Measurements from ENCODE around the gene ARHGAP26. TPM values are rescaled to one million over a fixed set of nuclear protein-coding genes. Genes with fewer than 3 reads are reported as not detected.

The ARHGAP26 gene
- total RNA-seq, 3 donors from 2014 or later, result 9.1 to 11.7 (median 9.7) TPM

GRCh38 chr5:143213231-143213850 lies 443.2 kb downstream of the ARHGAP26 start:
- Mint-ChIP-seq H3K36me3 (ENCODE audit: insufficient read depth) (peaks cover 21% of the 10 kb centered on the region), H3K4me1 (ENCODE audit: low read depth) (peaks cover 27% of the 10 kb centered on the region), H3K9me3 (no peaks in the 10 kb centered on the region), H3K4me3 (peak overlapping the region; percentile 5), H3K27me3 (ENCODE audit: low read depth) (no peaks in the 10 kb centered on the region)
- no peak for DNase-seq
- ATAC-seq, result no peak

- Mint-ChIP-seq H3K4me1 (ENCODE audit: low read depth) (peaks cover 28% of the 10 kb centered on the region), H3K36me3 (ENCODE audit: insufficient read depth) (peaks cover 21% of the 10 kb centered on the region), H3K4me3 (peak overlapping the region; percentile 5), H3K9me3 (no peaks in the 10 kb centered on the region), H3K27me3 (ENCODE audit: low read depth) (no peaks in the 10 kb centered on the region)
- ATAC-seq (peak; percentile 61 to 78), DNase-seq (no peak)
These were observed 443.7 kb downstream of the ARHGAP26 start for GRCh38 chr5:143213851-143214363.

- Mint-ChIP-seq H3K4me1 (ENCODE audit: low read depth) (peaks cover 28% of the 10 kb centered on the region), H3K27me3 (ENCODE audit: low read depth) (no peaks in the 10 kb centered on the region), H3K36me3 (ENCODE audit: insufficient read depth) (peaks cover 21% of the 10 kb centered on the region), H3K9me3 (no peaks in the 10 kb centered on the region), H3K4me3 (no peak overlapping the region)
- DNase-seq (no peak), ATAC-seq (no peak)
These were observed 444.3 kb downstream of the ARHGAP26 start for GRCh38 chr5:143214458-143214857.

DNA sequence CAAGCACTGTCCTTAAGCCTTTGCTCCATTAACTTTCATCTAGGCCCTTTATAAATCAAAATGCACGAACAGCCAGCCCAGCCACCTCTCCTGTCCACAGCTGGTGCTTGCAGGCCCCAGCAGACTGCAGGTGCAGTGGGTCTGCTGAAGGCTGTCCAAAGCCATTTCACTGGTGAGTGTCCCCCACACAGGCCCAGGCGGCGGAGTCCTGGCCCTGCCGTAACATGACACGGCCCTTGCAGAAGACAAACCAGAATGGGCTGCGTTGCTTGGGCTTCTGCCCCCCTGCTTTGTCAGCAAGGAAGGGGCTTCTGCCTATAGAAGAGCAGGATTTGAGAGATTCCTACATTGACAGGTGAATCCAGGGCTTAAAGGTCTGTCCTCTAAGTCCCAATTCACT lies 444.7 kb downstream of the ARHGAP26 start:
- Mint-ChIP-seq H3K36me3 (ENCODE audit: insufficient read depth) (peaks cover 21% of the 10 kb centered on the region), H3K9me3 (no peaks in the 10 kb centered on the region), H3K4me3 (no peak overlapping the region), H3K4me1 (ENCODE audit: low read depth) (peaks cover 28% of the 10 kb centered on the region), H3K27me3 (ENCODE audit: low read depth) (no peaks in the 10 kb centered on the region)
- no peak for DNase-seq
- no peak for ATAC-seq

DNA sequence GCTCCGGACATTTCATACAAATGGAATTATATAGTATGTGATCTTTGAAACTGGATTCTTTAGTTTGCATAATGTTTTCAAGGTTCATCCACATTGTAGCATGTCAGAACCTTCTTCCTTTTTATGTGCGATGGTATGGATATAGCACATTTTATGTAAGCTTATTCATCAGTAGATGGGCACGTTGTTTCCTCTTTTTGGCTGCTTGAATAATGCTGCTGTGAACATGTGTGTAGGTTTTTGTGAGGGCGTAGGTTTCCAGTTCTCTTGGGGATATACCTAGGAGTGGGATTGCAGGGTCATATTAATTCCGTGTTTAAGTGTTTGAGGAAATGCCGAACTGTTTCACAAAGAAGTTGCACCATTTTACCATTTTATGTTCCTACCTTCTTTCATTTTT lies 445.5 kb downstream of the ARHGAP26 start:
- ATAC-seq (no peak), DNase-seq (no peak)
- Mint-ChIP-seq H3K36me3 (ENCODE audit: insufficient read depth) (peaks cover 21% of the 10 kb centered on the region), H3K4me1 (ENCODE audit: low read depth) (peaks cover 34% of the 10 kb centered on the region), H3K9me3 (no peaks in the 10 kb centered on the region), H3K27me3 (ENCODE audit: low read depth) (no peaks in the 10 kb centered on the region), H3K4me3 (no peak overlapping the region)

GRCh38 chr5:143216211-143216610 lies 446.0 kb downstream of the ARHGAP26 start:
- ATAC-seq, result no peak
- no peak for DNase-seq
- peaks cover 39% of the 10 kb centered on the region for H3K4me1 Mint-ChIP-seq (ENCODE audit: low read depth)

DNA sequence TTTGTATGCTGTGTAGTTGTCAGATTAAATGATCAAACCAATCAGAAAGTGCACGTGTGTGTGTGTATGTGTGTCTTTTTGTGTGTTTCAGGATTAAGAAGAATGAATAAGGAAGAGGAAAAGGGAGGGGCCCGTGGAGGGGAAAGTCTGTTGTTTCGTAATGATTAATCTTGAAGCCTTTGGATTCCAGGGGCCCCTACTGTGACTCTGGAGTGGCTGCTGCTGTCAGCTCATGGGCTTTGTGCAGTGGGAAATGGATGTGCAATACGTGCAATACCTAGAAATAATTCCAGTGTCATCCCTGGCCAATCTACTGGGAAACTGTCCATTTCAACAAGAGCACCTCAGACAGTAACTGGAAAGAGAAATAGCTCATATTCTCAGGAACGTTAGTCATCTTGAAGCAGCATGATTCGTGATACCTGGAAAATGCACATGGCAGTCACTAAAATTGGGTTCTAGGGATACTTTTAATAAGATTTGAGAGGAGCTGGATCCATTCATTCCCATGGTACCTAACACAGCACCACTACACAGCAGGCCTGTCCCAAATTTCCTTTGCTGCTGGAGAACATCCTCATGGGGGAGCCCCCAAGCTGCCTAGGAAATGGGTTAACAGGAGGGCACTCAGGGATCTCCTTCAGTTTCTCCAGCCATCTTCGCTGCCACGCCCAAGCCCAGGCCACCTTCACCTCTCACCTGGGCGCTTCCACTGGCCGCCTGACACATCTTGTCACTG lies 447.1 kb downstream of the ARHGAP26 start:
- no peak for ATAC-seq
- H3K4me1 Mint-ChIP-seq (ENCODE audit: low read depth), result peaks cover 49% of the 10 kb centered on the region
- no peaks in the 10 kb centered on the region for H3K9me3 Mint-ChIP-seq
- H3K4me3 Mint-ChIP-seq, result no peak overlapping the region
- peaks cover 21% of the 10 kb centered on the region for H3K36me3 Mint-ChIP-seq (ENCODE audit: insufficient read depth)
- DNase-seq, result no peak
- no peaks in the 10 kb centered on the region for H3K27me3 Mint-ChIP-seq (ENCODE audit: low read depth)

More at GRCh38 chr5:143216211-143216610, 446.0 kb downstream of the ARHGAP26 start:
- no peaks in the 10 kb centered on the region for H3K27me3 Mint-ChIP-seq (ENCODE audit: low read depth)
- H3K9me3 Mint-ChIP-seq, result no peaks in the 10 kb centered on the region
- no peak overlapping the region for H3K4me3 Mint-ChIP-seq
- H3K36me3 Mint-ChIP-seq (ENCODE audit: insufficient read depth), result peaks cover 21% of the 10 kb centered on the region

GRCh38 chr5:143217804-143218160 lies 447.6 kb downstream of the ARHGAP26 start:
- Mint-ChIP-seq H3K9me3 (no peaks in the 10 kb centered on the region), H3K4me3 (no peak overlapping the region), H3K27me3 (ENCODE audit: low read depth) (no peaks in the 10 kb centered on the region), H3K36me3 (ENCODE audit: insufficient read depth) (peaks cover 21% of the 10 kb centered on the region), H3K4me1 (ENCODE audit: low read depth) (peaks cover 55% of the 10 kb centered on the region)
- ATAC-seq (peak in 1 of 2 donors; percentile 29), DNase-seq (no peak)

DNA sequence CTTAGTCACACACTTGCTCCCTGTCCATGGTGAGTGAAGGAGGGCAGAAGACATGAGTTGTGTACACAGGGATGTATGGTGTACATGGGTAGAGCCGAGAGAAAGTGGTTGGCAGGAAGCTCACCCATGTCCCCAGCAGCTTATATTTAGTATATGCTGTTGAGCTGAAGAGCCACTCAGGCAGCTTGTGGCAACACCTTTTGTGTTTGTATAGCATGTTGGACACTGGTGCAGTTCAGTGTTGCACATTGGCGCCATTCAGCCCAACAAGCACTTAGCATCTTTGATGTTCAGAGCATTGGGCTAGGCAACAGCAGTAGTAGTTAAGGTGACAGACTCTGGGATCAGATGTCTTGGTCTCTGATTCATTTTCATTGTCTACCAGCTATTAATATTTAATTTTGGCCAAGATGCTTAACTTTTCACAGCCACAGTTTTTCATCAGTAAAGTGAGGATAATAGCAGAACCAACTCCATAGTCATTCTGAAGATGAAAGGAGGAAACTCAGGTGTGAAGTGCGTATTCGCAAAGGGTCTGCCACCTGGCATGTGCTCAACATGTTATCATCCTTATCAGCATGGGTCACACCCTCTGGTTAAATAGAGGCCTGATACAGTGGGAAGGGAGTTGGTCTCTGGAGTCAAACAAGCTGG lies 448.5 kb downstream of the ARHGAP26 start:
- no peak for ATAC-seq
- Mint-ChIP-seq H3K4me1 (ENCODE audit: low read depth) (peaks cover 60% of the 10 kb centered on the region), H3K27me3 (ENCODE audit: low read depth) (no peaks in the 10 kb centered on the region), H3K36me3 (ENCODE audit: insufficient read depth) (peaks cover 25% of the 10 kb centered on the region), H3K9me3 (no peaks in the 10 kb centered on the region), H3K4me3 (no peak overlapping the region)
- no peak for DNase-seq

DNA sequence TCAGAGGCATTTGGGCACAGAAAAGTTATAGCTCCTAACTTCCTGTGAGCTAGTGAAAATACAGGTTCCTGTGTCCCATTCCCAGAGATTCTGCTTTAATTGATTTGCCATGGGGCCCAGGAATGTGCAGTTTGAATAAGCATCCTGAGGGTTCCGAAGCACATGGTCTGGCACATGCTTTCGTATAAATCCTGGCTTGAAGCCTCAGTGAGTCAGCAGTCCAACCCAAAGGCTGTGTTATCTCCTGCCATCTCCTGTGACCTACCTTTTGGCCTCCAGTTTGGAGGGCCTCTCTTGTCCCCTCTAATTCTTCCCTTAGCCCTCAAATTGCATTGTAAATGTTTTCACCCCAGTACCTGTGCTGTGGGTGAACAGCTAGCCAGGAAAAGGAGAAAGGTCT lies 449.5 kb downstream of the ARHGAP26 start:
- H3K36me3 Mint-ChIP-seq (ENCODE audit: insufficient read depth), result peaks cover 22% of the 10 kb centered on the region
- peaks cover 60% of the 10 kb centered on the region for H3K4me1 Mint-ChIP-seq (ENCODE audit: low read depth)
- H3K9me3 Mint-ChIP-seq, result no peaks in the 10 kb centered on the region
- DNase-seq (no peak), ATAC-seq (no peak)
- H3K4me3 Mint-ChIP-seq, result no peak overlapping the region
- H3K27me3 Mint-ChIP-seq (ENCODE audit: low read depth), result no peaks in the 10 kb centered on the region

GRCh38 chr5:143220748-143221251 lies 450.6 kb downstream of the ARHGAP26 start:
- peak overlapping the region; percentile 22 for H3K4me3 Mint-ChIP-seq
- ATAC-seq (no peak), DNase-seq (no peak)
- H3K36me3 Mint-ChIP-seq (ENCODE audit: insufficient read depth), result peaks cover 19% of the 10 kb centered on the region
- H3K4me1 Mint-ChIP-seq (ENCODE audit: low read depth), result peaks cover 60% of the 10 kb centered on the region
- H3K27me3 Mint-ChIP-seq (ENCODE audit: low read depth), result no peaks in the 10 kb centered on the region
- no peaks in the 10 kb centered on the region for H3K9me3 Mint-ChIP-seq

DNA sequence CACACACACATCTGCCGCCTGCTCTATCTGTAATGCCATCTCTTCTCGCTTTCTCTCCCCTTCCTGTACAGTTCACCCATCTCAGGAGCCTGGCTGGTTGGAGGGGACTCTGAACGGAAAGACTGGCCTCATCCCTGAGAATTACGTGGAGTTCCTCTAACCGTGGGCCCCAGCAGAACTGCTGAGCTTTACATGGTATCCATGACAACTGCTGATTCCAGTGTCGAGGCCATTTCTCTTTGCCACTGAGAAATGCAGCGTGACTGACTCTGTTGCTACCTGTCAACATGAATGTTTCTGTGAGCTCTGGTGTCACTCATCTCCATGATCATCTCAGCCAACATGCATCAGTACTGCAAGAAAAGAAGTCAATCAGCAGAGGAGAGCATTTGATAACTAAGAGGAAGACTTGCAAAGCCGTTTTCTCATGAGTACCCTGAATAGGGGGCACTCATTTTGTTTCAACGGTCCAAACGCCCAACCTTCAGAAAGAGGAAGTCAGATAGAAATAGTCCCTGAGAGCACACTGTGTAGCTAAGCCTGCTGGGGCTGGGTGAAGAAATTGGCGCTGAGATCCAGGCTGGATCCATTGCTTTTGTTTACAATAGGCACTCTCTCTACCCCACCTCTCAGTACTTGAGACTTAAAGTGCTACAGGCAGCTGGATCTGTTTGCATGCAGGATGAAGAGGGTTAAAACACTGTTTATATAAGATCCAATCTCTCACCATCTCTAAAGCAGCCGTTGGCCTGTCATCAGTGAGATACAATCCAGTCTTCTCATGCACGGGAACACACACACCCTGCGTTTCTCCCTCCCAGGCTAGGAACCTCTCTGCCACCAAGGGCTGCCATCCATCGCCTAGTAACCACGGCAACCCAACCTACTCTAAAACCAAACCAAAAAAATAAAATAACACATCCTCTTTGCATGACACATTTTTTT lies 452.4 kb downstream of the ARHGAP26 start:
- H3K4me3 Mint-ChIP-seq, result peak overlapping the region; percentile 45
- DNase-seq (no peak), ATAC-seq (peak; percentile 71 to 79)
- H3K9me3 Mint-ChIP-seq, result no peaks in the 10 kb centered on the region
- peaks cover 50% of the 10 kb centered on the region for H3K4me1 Mint-ChIP-seq (ENCODE audit: low read depth)
- no peaks in the 10 kb centered on the region for H3K27me3 Mint-ChIP-seq (ENCODE audit: low read depth)
- H3K36me3 Mint-ChIP-seq (ENCODE audit: insufficient read depth), result peaks cover 11% of the 10 kb centered on the region

DNA sequence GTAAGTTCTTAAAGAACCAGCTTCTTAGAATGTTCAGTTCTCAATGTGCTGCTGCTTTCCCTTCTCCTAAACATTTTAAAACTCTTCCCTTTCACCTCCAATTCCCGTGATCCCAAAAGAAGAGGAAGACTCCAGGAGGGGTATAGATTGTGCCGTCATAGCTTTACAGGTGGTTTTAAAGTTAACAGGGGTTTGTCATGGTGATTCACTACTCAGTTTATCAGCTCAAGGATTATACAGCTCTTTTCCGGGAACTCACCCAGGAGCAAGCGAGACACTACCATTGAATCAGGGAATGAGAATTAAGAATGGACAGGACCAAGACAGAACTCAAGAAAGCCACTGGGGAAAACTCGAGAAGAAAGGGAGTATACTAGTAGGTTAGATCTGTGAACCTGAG lies 454.5 kb downstream of the ARHGAP26 start:
- no peaks in the 10 kb centered on the region for H3K9me3 Mint-ChIP-seq
- DNase-seq, result no peak
- peaks cover 7% of the 10 kb centered on the region for H3K36me3 Mint-ChIP-seq (ENCODE audit: insufficient read depth)
- no peak overlapping the region for H3K4me3 Mint-ChIP-seq
- H3K4me1 Mint-ChIP-seq (ENCODE audit: low read depth), result peaks cover 54% of the 10 kb centered on the region
- ATAC-seq, result no peak
- no peaks in the 10 kb centered on the region for H3K27me3 Mint-ChIP-seq (ENCODE audit: low read depth)

DNA sequence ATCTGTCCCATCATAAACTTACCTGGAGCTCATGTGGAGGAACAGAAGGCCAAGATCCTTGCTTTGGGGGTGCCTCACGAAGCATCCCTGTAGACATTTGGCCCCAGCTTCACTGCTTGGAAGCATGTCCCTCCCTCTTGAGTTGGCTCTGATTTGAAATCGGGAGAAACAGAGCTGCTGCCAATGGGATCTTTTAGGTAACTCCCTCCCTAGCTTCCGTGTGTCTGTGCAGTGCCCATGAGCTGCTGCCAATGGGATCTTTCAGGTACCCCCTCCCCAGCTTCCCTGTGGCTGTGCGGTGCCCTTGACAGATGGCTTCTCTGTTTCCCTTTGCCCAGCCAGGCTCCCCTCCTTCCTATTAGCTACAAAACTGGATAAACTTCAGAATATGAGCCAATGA lies 455.3 kb downstream of the ARHGAP26 start:
- Mint-ChIP-seq H3K36me3 (ENCODE audit: insufficient read depth) (peaks cover 7% of the 10 kb centered on the region), H3K27me3 (ENCODE audit: low read depth) (no peaks in the 10 kb centered on the region), H3K9me3 (no peaks in the 10 kb centered on the region), H3K4me1 (ENCODE audit: low read depth) (peaks cover 59% of the 10 kb centered on the region), H3K4me3 (no peak overlapping the region)
- DNase-seq, result no peak
- no peak for ATAC-seq
